C4-2B (cell line): ENCODE results near the gene DCAF6.

Source experiments
- H3K27ac ChIP-seq: fragments of 450-650 bp; 2 replicates; pipeline ENCODE4 v1.5.1; 2017
- CTCF ChIP-seq: fragments of 450-650 bp; conservative IDR thresholded peaks from 2 replicates; pipeline ENCODE4 v1.5.1; 2017; ENCODE audit warnings: mild to moderate bottlenecking
- ZFX ChIP-seq: fragments of 450-650 bp; IDR thresholded peaks from 2 replicates; pipeline ENCODE4 v1.6.1; 2017

Gene DCAF6

GRCh38 chr1:168102487-168102886 lies 166.0 kb downstream of the DCAF6 start:
- H3K27ac ChIP-seq = no peak overlapping the region
- no peak for TF ChIP-seq ZFX
- TF ChIP-seq CTCF = no peak

GRCh38 chr1:168104535-168104934 lies 168.1 kb downstream of the DCAF6 start:
- no peak overlapping the region for H3K27ac ChIP-seq
- TF ChIP-seq ZFX = no peak
- no peak for TF ChIP-seq CTCF

- H3K27ac ChIP-seq = no peak overlapping the region
- TF ChIP-seq CTCF (no peak), ZFX (no peak)
Observed at GRCh38 chr1:168105846-168106245, 169.4 kb downstream of the DCAF6 start.

GRCh38 chr1:168106274-168106673 lies 169.8 kb downstream of the DCAF6 start:
- TF ChIP-seq ZFX = no peak
- TF ChIP-seq CTCF = no peak
- no peak overlapping the region for H3K27ac ChIP-seq

- H3K27ac ChIP-seq = no peak overlapping the region
- TF ChIP-seq CTCF (no peak), ZFX (no peak)
Observed at GRCh38 chr1:168110896-168111545, 174.5 kb downstream of the DCAF6 start.

GRCh38 chr1:168112673-168113305 lies 176.3 kb downstream of the DCAF6 start:
- no peak overlapping the region for H3K27ac ChIP-seq
- TF ChIP-seq CTCF = no peak
- TF ChIP-seq ZFX = no peak

- H3K27ac ChIP-seq = no peak overlapping the region
- TF ChIP-seq CTCF = no peak
- no peak for TF ChIP-seq ZFX
Observed at GRCh38 chr1:168114845-168115244, 178.4 kb downstream of the DCAF6 start.
